SK-N-SH (cell line): Measurements from ENCODE around the gene UBAP2L.
A peak's percentile ranks its signal among the peaks of the same experiment; 100 is the strongest.

Experiments used
- JUND ChIP-seq: IDR thresholded peaks from 2 replicates; pipeline ENCODE4 v1.4.0; 2012
- SMC3 ChIP-seq: IDR thresholded peaks from 2 replicates; pipeline ENCODE4 v1.6.1; 2012; ENCODE audit warnings: low read depth, low read length, improper control_type of control experiment
- TAF1 ChIP-seq: IDR thresholded peaks from 2 replicates; pipeline ENCODE4 v1.6.1; 2012; ENCODE audit warnings: low read depth, mild to moderate bottlenecking, low read length, moderate library complexity, borderline replicate concordance
- TF ChIP-seq, protein P1 (sequence below): IDR thresholded peaks from 2 replicates; pipeline ENCODE4 v1.6.1; 2012; ENCODE audit warnings: mild to moderate bottlenecking, low read depth, low read length, moderate library complexity
- TF ChIP-seq, protein P2 (sequence below): fragments of 200-600 bp; sonication (generic); IDR thresholded peaks from 2 replicates; pipeline ENCODE4 v1.6.1; 2017; ENCODE audit warnings: antibody characterized with exemption, mild to moderate bottlenecking, moderate library complexity

DNA sequence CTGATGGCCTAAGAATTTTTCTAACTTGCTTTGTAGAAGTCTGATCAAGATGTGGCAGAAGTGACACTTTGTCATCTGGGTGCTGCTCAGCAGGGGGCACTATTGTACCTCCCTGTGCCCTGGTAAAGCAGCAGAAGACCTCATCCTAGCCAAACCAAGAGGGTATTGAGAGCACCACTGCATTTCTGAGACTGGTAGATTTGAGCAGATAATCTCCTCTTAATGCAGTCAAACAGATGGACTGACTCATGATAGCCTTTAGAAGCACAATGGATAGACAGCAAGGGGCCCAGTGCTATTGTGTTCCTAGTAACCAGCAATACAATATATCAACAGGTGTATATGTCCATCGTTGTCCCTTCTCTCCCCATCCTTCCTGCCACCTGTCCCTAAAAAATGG lies 34.6 kb upstream of the UBAP2L start:
- TF ChIP-seq JUND, result no peak
- TF ChIP-seq, protein P1, sequence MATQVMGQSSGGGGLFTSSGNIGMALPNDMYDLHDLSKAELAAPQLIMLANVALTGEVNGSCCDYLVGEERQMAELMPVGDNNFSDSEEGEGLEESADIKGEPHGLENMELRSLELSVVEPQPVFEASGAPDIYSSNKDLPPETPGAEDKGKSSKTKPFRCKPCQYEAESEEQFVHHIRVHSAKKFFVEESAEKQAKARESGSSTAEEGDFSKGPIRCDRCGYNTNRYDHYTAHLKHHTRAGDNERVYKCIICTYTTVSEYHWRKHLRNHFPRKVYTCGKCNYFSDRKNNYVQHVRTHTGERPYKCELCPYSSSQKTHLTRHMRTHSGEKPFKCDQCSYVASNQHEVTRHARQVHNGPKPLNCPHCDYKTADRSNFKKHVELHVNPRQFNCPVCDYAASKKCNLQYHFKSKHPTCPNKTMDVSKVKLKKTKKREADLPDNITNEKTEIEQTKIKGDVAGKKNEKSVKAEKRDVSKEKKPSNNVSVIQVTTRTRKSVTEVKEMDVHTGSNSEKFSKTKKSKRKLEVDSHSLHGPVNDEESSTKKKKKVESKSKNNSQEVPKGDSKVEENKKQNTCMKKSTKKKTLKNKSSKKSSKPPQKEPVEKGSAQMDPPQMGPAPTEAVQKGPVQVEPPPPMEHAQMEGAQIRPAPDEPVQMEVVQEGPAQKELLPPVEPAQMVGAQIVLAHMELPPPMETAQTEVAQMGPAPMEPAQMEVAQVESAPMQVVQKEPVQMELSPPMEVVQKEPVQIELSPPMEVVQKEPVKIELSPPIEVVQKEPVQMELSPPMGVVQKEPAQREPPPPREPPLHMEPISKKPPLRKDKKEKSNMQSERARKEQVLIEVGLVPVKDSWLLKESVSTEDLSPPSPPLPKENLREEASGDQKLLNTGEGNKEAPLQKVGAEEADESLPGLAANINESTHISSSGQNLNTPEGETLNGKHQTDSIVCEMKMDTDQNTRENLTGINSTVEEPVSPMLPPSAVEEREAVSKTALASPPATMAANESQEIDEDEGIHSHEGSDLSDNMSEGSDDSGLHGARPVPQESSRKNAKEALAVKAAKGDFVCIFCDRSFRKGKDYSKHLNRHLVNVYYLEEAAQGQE, result no peak
- TF ChIP-seq, protein P2, sequence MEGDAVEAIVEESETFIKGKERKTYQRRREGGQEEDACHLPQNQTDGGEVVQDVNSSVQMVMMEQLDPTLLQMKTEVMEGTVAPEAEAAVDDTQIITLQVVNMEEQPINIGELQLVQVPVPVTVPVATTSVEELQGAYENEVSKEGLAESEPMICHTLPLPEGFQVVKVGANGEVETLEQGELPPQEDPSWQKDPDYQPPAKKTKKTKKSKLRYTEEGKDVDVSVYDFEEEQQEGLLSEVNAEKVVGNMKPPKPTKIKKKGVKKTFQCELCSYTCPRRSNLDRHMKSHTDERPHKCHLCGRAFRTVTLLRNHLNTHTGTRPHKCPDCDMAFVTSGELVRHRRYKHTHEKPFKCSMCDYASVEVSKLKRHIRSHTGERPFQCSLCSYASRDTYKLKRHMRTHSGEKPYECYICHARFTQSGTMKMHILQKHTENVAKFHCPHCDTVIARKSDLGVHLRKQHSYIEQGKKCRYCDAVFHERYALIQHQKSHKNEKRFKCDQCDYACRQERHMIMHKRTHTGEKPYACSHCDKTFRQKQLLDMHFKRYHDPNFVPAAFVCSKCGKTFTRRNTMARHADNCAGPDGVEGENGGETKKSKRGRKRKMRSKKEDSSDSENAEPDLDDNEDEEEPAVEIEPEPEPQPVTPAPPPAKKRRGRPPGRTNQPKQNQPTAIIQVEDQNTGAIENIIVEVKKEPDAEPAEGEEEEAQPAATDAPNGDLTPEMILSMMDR, result peak; percentile 66
- TF ChIP-seq SMC3, result peak; percentile 38; the same call in 1 of the 2 replicates
- no peak for TF ChIP-seq TAF1
